Activated B cell treated with CpG ODN at 0.5 μM for 24 hours (primary cell): Measurements from ENCODE around the gene ROR1. TPM values are rescaled to one million over a fixed set of nuclear protein-coding genes. Genes with fewer than 3 reads are reported as not detected.

ENCODE experiments used
- ATAC-seq: fragments of 200-7000 bp; cut with Tn5 transposase; one replicate; pipeline ENCODE4 v1.10.0; 2021; ENCODE audit warnings: low read depth, mild to moderate bottlenecking, moderate library complexity
- CTCF ChIA-PET: fragments of 350-600 bp; sonication (Branson Sonifier 250); formaldehyde crosslinking; loops from one replicate; lab custom pipeline; 2021; ENCODE audit warnings: antibody characterized with exemption; lab: Charles Lee
- POLR2A ChIA-PET: fragments of 350-600 bp; sonication (Branson Sonifier 250); formaldehyde crosslinking; loops from one replicate; lab custom pipeline; 2021; ENCODE audit warnings: antibody characterized with exemption; lab: Charles Lee
- DNase-seq: peaks from one replicate; pipeline ENCODE4 v3.0.0; 2022
- H3K27ac Mint-ChIP-seq: one replicate; pipeline ENCODE4 v1.8.0; 2020; ENCODE audit warnings: mixed read lengths
- H3K27me3 Mint-ChIP-seq: one replicate; pipeline ENCODE4 v1.8.0; 2021; ENCODE audit warnings: mixed read lengths
- H3K36me3 Mint-ChIP-seq: one replicate; pipeline ENCODE4 v1.8.0; 2021; ENCODE audit warnings: low read depth, mixed read lengths
- H3K4me1 Mint-ChIP-seq: one replicate; pipeline ENCODE4 v1.8.0; 2021; ENCODE audit warnings: mixed read lengths
- H3K4me3 Mint-ChIP-seq: one replicate; pipeline ENCODE4 v1.8.0; 2020; ENCODE audit warnings: mild to moderate bottlenecking, mixed read lengths
- H3K9me3 Mint-ChIP-seq: one replicate; pipeline ENCODE4 v1.8.0; 2020; ENCODE audit warnings: mixed read lengths
- intact Hi-C: fragments of 100-400 bp; cut with micrococcal nuclease; formaldehyde crosslinking; loops from one replicate; pipeline ENCODE4 v1.15.1; 2024
- total RNA-seq: library from RNA; stranded (reverse); gene quantifications from 2 replicates; pipeline ENCODE4 v1.2.3, GENCODE V29; 2022
- TF ChIP-seq, protein P1 (sequence below): fragments of 200-600 bp; IDR thresholded peaks from one replicate; pipeline ENCODE4 v1.8.0; 2022; ENCODE audit warnings: antibody characterized with exemption, mild to moderate bottlenecking

Gene ROR1
- total RNA-seq, 1 donor from 2014 or later, result 2.2 TPM

DNA sequence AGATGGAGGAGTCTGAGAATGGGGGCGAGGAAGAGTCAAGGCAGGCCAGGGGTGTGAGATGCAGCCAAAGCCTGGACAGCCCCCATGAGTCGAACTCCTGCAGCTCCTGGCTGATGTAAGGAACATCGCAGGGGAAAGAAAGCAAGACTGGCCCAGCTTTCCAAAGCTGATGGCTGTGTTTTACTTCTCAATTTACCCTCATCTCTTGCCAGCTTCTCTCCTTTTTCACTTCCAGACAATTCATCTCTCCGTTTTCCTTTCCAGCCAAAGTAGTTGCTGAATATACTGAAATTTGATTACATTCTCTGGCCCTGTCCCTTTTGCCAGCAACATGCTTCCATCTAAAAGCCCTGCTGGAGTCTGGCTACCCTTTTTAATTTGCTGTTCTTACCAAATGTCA lies 389.6 kb downstream of the ROR1 start:
- TF ChIP-seq, protein P1, sequence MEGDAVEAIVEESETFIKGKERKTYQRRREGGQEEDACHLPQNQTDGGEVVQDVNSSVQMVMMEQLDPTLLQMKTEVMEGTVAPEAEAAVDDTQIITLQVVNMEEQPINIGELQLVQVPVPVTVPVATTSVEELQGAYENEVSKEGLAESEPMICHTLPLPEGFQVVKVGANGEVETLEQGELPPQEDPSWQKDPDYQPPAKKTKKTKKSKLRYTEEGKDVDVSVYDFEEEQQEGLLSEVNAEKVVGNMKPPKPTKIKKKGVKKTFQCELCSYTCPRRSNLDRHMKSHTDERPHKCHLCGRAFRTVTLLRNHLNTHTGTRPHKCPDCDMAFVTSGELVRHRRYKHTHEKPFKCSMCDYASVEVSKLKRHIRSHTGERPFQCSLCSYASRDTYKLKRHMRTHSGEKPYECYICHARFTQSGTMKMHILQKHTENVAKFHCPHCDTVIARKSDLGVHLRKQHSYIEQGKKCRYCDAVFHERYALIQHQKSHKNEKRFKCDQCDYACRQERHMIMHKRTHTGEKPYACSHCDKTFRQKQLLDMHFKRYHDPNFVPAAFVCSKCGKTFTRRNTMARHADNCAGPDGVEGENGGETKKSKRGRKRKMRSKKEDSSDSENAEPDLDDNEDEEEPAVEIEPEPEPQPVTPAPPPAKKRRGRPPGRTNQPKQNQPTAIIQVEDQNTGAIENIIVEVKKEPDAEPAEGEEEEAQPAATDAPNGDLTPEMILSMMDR, result no peak
- Mint-ChIP-seq H3K27ac (no peak overlapping the region), H3K4me3 (no peak overlapping the region), H3K36me3 (no peaks in the 10 kb centered on the region), H3K9me3 (no peaks in the 10 kb centered on the region), H3K27me3 (no peaks in the 10 kb centered on the region), H3K4me1 (no peaks in the 10 kb centered on the region)
- intact Hi-C loops, result no loop called here
- DNase-seq (no peak), ATAC-seq (no peak)
- ChIA-PET CTCF (no interaction called here), POLR2A (no interaction called here)

- no peaks in the 10 kb centered on the region for H3K36me3 Mint-ChIP-seq
- intact Hi-C loops, result no loop called here
- CTCF ChIA-PET, result interaction anchor here (1.3 kb wide), 1 partner anchor 27 kb away, joined by 3 read pairs; no protein-coding TSS in a partner anchor
- H3K4me1 Mint-ChIP-seq, result no peaks in the 10 kb centered on the region
- no peak for DNase-seq
- H3K27me3 Mint-ChIP-seq, result no peaks in the 10 kb centered on the region
- POLR2A ChIA-PET, result no interaction called here
- H3K9me3 Mint-ChIP-seq, result no peaks in the 10 kb centered on the region
- no peak overlapping the region for H3K4me3 Mint-ChIP-seq
- ATAC-seq, result no peak
- no peak overlapping the region for H3K27ac Mint-ChIP-seq
- TF ChIP-seq, protein P1, result no peak
Observed at GRCh38 chr1:64163970-64164369, 390.2 kb downstream of the ROR1 start.

- peaks cover 4% of the 10 kb centered on the region for H3K4me1 Mint-ChIP-seq
- CTCF ChIA-PET, result no interaction called here
- H3K9me3 Mint-ChIP-seq, result no peaks in the 10 kb centered on the region
Observed at GRCh38 chr1:64166629-64167028, 392.8 kb downstream of the ROR1 start.

GRCh38 chr1:64167176-64167575 lies 393.4 kb downstream of the ROR1 start:
- peaks cover 6% of the 10 kb centered on the region for H3K4me1 Mint-ChIP-seq
- ATAC-seq, result no peak
- no peak overlapping the region for H3K27ac Mint-ChIP-seq
- intact Hi-C loops, result no loop called here
- CTCF ChIA-PET, result no interaction called here
- no peak overlapping the region for H3K4me3 Mint-ChIP-seq
- no peaks in the 10 kb centered on the region for H3K36me3 Mint-ChIP-seq
- DNase-seq, result no peak
- peaks cover 2% of the 10 kb centered on the region for H3K27me3 Mint-ChIP-seq
- TF ChIP-seq, protein P1, result no peak
- no peaks in the 10 kb centered on the region for H3K9me3 Mint-ChIP-seq
- POLR2A ChIA-PET, result no interaction called here

More at GRCh38 chr1:64166629-64167028, 392.8 kb downstream of the ROR1 start:
- TF ChIP-seq, protein P1, result no peak
- intact Hi-C loops, result no loop called here
- POLR2A ChIA-PET, result no interaction called here
- Mint-ChIP-seq H3K36me3 (no peaks in the 10 kb centered on the region), H3K27ac (no peak overlapping the region), H3K4me3 (no peak overlapping the region), H3K27me3 (peaks cover under 1% of the 10 kb centered on the region)
- ATAC-seq, result no peak
- no peak for DNase-seq

DNA sequence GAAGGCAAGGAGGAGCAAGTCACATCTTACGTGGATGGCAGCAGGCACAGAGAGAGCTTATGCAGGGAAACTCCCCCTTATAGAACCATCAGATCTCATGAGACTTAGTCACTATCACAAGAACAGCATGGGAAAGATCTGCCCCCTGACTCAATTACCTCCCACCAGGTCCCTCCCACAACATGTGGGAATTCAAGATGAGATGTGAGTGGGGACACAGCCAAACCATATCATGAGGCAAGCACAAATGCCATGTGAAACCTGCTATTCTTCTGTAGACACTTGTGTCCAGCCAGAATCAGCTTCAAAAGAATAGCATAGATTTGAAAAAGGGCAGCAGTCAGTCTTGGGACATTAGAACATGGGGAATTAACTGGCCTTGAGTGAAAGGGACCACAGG lies 397.4 kb downstream of the ROR1 start:
- intact Hi-C loops, result no loop called here
- ATAC-seq, result no peak

More for the DNA sequence above, 397.4 kb downstream of the ROR1 start:
- TF ChIP-seq, protein P1, result no peak
- no peak for DNase-seq
- POLR2A ChIA-PET, result no interaction called here
- H3K27me3 Mint-ChIP-seq, result peaks cover 2% of the 10 kb centered on the region
- no peak overlapping the region for H3K27ac Mint-ChIP-seq
- CTCF ChIA-PET, result no interaction called here
- peaks cover 6% of the 10 kb centered on the region for H3K4me1 Mint-ChIP-seq
- H3K36me3 Mint-ChIP-seq, result no peaks in the 10 kb centered on the region
- no peaks in the 10 kb centered on the region for H3K9me3 Mint-ChIP-seq
- H3K4me3 Mint-ChIP-seq, result no peak overlapping the region
